Calu3 (cell line): ENCODE results near the gene MAP3K20. TPM values are rescaled to one million over a fixed set of nuclear protein-coding genes. Genes with fewer than 3 reads are reported as not detected.

ENCODE experiments used
- BruUV-seq: library from RNA; stranded (reverse); fragments of 400-500 nt; replicated peaks from 2 replicates; lab custom pipeline; 2021; lab: Mats Ljungman, UMichigan
- CTCF ChIA-PET: fragments of 300-600 bp; sonication (Branson Sonifier 250); formaldehyde crosslinking; loops from one replicate; lab custom pipeline; 2022; ENCODE audit warnings: antibody characterized with exemption; lab: Charles Lee
- DNase-seq: peaks from one replicate; pipeline ENCODE4 v3.0.0; 2022
- H3K27ac Mint-ChIP-seq: one replicate; pipeline ENCODE4 v1.8.0; 2022; ENCODE audit warnings: mixed read lengths; ENCODE audit not compliant: unreplicated experiment
- H3K27me3 Mint-ChIP-seq: one replicate; pipeline ENCODE4 v1.8.0; 2022; ENCODE audit warnings: mixed read lengths; ENCODE audit not compliant: unreplicated experiment
- H3K36me3 Mint-ChIP-seq: one replicate; pipeline ENCODE4 v1.8.0; 2022; ENCODE audit warnings: mild to moderate bottlenecking, moderate library complexity, mixed read lengths; ENCODE audit not compliant: insufficient read depth, unreplicated experiment
- H3K4me1 Mint-ChIP-seq: one replicate; pipeline ENCODE4 v1.8.0; 2022; ENCODE audit warnings: mild to moderate bottlenecking, low read depth, mixed read lengths; ENCODE audit not compliant: unreplicated experiment
- H3K4me3 Mint-ChIP-seq: one replicate; pipeline ENCODE4 v1.8.0; 2022; ENCODE audit warnings: mild to moderate bottlenecking, low read depth, moderate library complexity, mixed read lengths; ENCODE audit not compliant: unreplicated experiment
- H3K9me3 Mint-ChIP-seq: one replicate; pipeline ENCODE4 v1.8.0; 2022; ENCODE audit warnings: low read depth, mixed read lengths; ENCODE audit not compliant: unreplicated experiment
- intact Hi-C: fragments of 100-400 bp; cut with micrococcal nuclease; formaldehyde crosslinking; loops from one replicate; pipeline ENCODE4 v1.10.0; 2022; ENCODE audit not compliant: unreplicated experiment
- total RNA-seq: library from RNA; stranded (reverse); gene quantifications from 2 replicates; pipeline ENCODE4 v1.2.3, GENCODE V29; 2022
- TF ChIP-seq, protein P1 (sequence below): fragments of 200-600 bp; IDR thresholded peaks from one replicate; pipeline ENCODE4 v1.8.0; 2022; ENCODE audit warnings: antibody characterized with exemption; ENCODE audit not compliant: unreplicated experiment

The MAP3K20 gene
- total RNA-seq, 1 experiment from 2014 or later = 37.0 TPM

DNA sequence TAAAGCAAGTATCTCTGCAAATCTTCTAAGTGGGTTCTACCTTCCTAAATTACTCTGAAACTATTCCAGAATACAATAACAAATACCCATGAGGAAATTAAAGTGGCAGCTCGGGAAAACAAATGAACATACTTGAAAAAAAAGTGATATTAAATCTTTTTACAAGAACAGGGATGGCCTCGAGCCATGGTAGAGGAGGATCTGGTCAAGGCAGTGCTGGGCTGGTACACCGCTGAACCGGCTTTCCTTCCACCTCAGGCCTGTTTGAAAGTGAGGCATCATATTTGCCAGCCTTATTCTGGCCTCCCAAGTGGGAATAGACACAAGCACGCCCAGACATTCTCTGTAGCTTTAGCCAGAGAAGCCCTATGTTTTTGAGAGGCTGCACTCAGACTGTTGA lies 154.5 kb downstream of the MAP3K20 start:
- intact Hi-C loops = no loop called here
- Mint-ChIP-seq H3K4me1 (peaks cover 30% of the 10 kb centered on the region), H3K9me3 (no peaks in the 10 kb centered on the region), H3K27ac (no peak overlapping the region), H3K36me3 (no peaks in the 10 kb centered on the region), H3K4me3 (no peak overlapping the region), H3K27me3 (no peaks in the 10 kb centered on the region)
- DNase-seq = no peak
- CTCF ChIA-PET = no interaction called here
- TF ChIP-seq, protein P1, sequence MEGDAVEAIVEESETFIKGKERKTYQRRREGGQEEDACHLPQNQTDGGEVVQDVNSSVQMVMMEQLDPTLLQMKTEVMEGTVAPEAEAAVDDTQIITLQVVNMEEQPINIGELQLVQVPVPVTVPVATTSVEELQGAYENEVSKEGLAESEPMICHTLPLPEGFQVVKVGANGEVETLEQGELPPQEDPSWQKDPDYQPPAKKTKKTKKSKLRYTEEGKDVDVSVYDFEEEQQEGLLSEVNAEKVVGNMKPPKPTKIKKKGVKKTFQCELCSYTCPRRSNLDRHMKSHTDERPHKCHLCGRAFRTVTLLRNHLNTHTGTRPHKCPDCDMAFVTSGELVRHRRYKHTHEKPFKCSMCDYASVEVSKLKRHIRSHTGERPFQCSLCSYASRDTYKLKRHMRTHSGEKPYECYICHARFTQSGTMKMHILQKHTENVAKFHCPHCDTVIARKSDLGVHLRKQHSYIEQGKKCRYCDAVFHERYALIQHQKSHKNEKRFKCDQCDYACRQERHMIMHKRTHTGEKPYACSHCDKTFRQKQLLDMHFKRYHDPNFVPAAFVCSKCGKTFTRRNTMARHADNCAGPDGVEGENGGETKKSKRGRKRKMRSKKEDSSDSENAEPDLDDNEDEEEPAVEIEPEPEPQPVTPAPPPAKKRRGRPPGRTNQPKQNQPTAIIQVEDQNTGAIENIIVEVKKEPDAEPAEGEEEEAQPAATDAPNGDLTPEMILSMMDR = no peak
- BruUV-seq = no TSS peak

- Mint-ChIP-seq H3K4me1 (peaks cover 37% of the 10 kb centered on the region), H3K4me3 (no peak overlapping the region), H3K9me3 (no peaks in the 10 kb centered on the region), H3K27me3 (no peaks in the 10 kb centered on the region), H3K36me3 (no peaks in the 10 kb centered on the region), H3K27ac (no peak overlapping the region)
- CTCF ChIA-PET = interaction anchor here (0.6 to 1.0 kb wide), 2 partner anchors 55 to 1017 kb away, joined by 3 read pairs; partner anchors contain the start of gene OLA1
- intact Hi-C loops = no loop called here
- peak; percentile 34 for DNase-seq
- BruUV-seq = no TSS peak
- TF ChIP-seq, protein P1 = no peak
These were observed 155.4 kb downstream of the MAP3K20 start for GRCh38 chr2:173231042-173231441.

- Mint-ChIP-seq H3K36me3 (no peaks in the 10 kb centered on the region), H3K4me3 (no peak overlapping the region), H3K9me3 (no peaks in the 10 kb centered on the region), H3K27ac (no peak overlapping the region), H3K4me1 (peaks cover 40% of the 10 kb centered on the region), H3K27me3 (no peaks in the 10 kb centered on the region)
- TF ChIP-seq, protein P1 = no peak
- BruUV-seq = no TSS peak
- CTCF ChIA-PET = interaction anchor here (1.0 kb wide), 1 partner anchor 1017 kb away, joined by 3 read pairs; the partner anchor contains the start of gene OLA1
- DNase-seq = no peak
- intact Hi-C loops = no loop called here
These were observed 155.8 kb downstream of the MAP3K20 start for GRCh38 chr2:173231465-173231864.

DNA sequence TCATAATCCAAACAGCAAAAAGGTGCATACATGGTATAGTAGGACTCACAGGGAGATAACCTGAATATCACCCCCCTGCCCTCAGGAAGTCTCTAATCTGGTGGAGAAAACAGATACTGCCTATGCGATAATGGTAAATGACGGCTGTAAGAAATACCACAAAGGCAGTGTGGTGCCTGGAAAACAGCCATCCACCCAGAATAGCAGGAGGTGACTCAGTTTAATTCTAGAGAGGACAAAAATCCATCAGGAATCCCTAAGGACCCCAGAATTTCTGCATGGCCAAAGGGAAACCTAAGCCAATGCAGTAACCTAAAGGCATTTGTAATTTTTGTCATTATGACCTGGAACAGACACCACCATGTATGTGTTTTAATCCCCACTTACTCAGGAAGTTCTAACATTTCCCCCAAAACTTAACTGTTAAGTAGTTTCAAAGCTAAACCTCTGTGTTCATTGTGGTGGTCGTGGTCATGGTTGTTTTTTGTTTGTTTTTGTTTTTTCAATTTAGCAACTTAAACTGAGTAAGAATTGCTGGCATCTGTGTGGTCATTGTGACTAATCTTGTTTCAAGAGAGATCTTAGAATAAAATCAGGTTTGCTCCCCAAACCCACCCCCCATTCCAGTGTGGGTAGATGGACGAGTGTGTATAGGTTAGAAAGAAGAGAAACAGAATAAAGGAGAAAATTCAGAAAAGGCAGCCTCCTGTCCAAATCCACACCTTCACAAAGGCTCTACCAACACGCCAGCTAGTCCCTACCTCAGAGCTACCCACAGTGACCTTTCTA lies 157.5 kb downstream of the MAP3K20 start:
- no peaks in the 10 kb centered on the region for H3K27me3 Mint-ChIP-seq
- H3K4me3 Mint-ChIP-seq = no peak overlapping the region
- no peaks in the 10 kb centered on the region for H3K36me3 Mint-ChIP-seq
- DNase-seq = no peak
- TF ChIP-seq, protein P1 = no peak
- intact Hi-C loops = no loop called here
- no peak overlapping the region for H3K27ac Mint-ChIP-seq
- no TSS peak for BruUV-seq
- CTCF ChIA-PET = no interaction called here
- no peaks in the 10 kb centered on the region for H3K9me3 Mint-ChIP-seq
- peaks cover 39% of the 10 kb centered on the region for H3K4me1 Mint-ChIP-seq
